Right lobe of liver (tissue), 6 donors: ENCODE results near the gene RRAGD. TPM values are rescaled to one million over a fixed set of nuclear protein-coding genes. Genes with fewer than 3 reads are reported as not detected.

Source experiments
- ATAC-seq, 4 donors: fragments of 200-7000 bp; cut with Tn5 transposase; one replicate each; pipeline ENCODE4 v1.9.1; 2020; ENCODE audit warnings: mild to moderate bottlenecking in 4 of 4, moderate library complexity in 4 of 4
- DNase-seq, 3 donors: peaks; one replicate each; pipeline ENCODE4 v3.0.0-alpha.2; 2020
- H3K27ac ChIP-seq, 3 donors: fragments of 200-600 bp; one replicate each; pipeline ENCODE4 v1.8.0; 2022
- H3K27me3 ChIP-seq, 2 donors: fragments of 200-600 bp; one replicate each; pipeline ENCODE4 v1.8.0; 2022
- H3K36me3 ChIP-seq, 4 donors: fragments of 200-600 bp; sonication (generic) in 1 of 4; one replicate each; pipeline versions ENCODE4 v1.5.1 to v1.8.0; 2017 to 2022; ENCODE audit warnings: control low read depth in 1 of 4
- H3K4me1 ChIP-seq, 4 donors: fragments of 200-600 bp; sonication (generic) in 1 of 4; one replicate each; pipeline versions ENCODE4 v1.5.1 to v1.8.0; 2017 to 2022; ENCODE audit warnings: control low read depth in 1 of 4
- H3K4me3 ChIP-seq, 3 donors: fragments of 200-600 bp; one replicate each; pipeline ENCODE4 v1.8.0; 2022
- H3K9me3 ChIP-seq, 4 donors: fragments of 200-600 bp; sonication (generic) in 1 of 4; one replicate each; pipeline versions ENCODE4 v1.5.1 to v1.8.0; 2017 to 2022; ENCODE audit warnings: control low read depth in 1 of 4
- CTCF ChIP-seq, 4 donors: fragments of 200-600 bp in 3 of 4; fragments of 450-650 bp in 1 of 4; IDR thresholded peaks; one replicate each; pipeline versions ENCODE4 v1.5.1 to v1.8.0; 2016 to 2022; ENCODE audit warnings: antibody characterized with exemption in 4 of 4, mild to moderate bottlenecking in 2 of 4
- POLR2A ChIP-seq: fragments of 450-650 bp; IDR thresholded peaks from one replicate; pipeline ENCODE4 v1.6.1; 2017; ENCODE audit warnings: antibody characterized with exemption, mild to moderate bottlenecking
- WGBS: methylation state at CpG from one replicate; pipeline ENCODE4 v1.1.6; 2018; ENCODE audit warnings: low coverage, low lambda C conversion rate; ENCODE audit not compliant: insufficient coverage; ENCODE audit errors: missing lambda C conversion rate; 5-methylcytosine and 5-hydroxymethylcytosine counted together
- intact Hi-C, 2 donors: fragments of 100-400 bp; cut with DNase I; formaldehyde crosslinking; loops; one replicate each; pipeline versions ENCODE4 v1.11.2 to v1.14.1; 2022
- total RNA-seq, 6 experiments: library from RNA; depleted of rRNA in 2 of 6; stranded (reverse); fragments of >200 nt in 2 of 6; fragmentation: NEBNext Ultra II Directional in 3 of 6; extraction: Animal tissue kit (Norgen Biotek cat#: 25700) in 3 of 6; gene quantifications; one replicate each; pipeline versions ENCODE4 v1.1.0 to v1.2.4, GENCODE V29; 2016 to 2023
- donor health status: DM: no; HTN: yes; CAD: no.
- donor health status: DM: no; HTN: no; CAD: no.
- donor health status: DM: no; HTN: no; CAD: no.
- donor health status: DM: no; HTN: yes; CAD: no.
- donor health status: DM: no; HTN: yes; CAD: no.

RRAGD gene
- total RNA-seq, 6 experiments from 2014 or later = 7.1 to 18.7 (median 12.2) TPM

GRCh38 chr6:89320012-89320559, 92.0 kb downstream of the RRAGD start:
- H3K4me1 ChIP-seq = peaks cover 0 to 6% (median 0%) of the 10 kb centered on the region in 4 donors
- TF ChIP-seq POLR2A (no peak), CTCF (IDR thresholded peaks at IDR 0.05) (no peak)
- ATAC-seq (no peak), DNase-seq (no peak)
- H3K9me3 ChIP-seq = no peaks in the 10 kb centered on the region
- no peak overlapping the region for H3K27ac ChIP-seq
- no peak overlapping the region for H3K4me3 ChIP-seq
- intact Hi-C loops = no loop called here
- no peaks in the 10 kb centered on the region for H3K36me3 ChIP-seq
- no peaks in the 10 kb centered on the region for H3K27me3 ChIP-seq
- 91% methylated on average over 6 of the region's 6 CpGs for WGBS

GRCh38 chr6:89317067-89317466, 95.0 kb downstream of the RRAGD start:
- Histone ChIP-seq H3K36me3 (no peaks in the 10 kb centered on the region), H3K4me1 (no peaks in the 10 kb centered on the region), H3K4me3 (no peak overlapping the region), H3K27me3 (no peaks in the 10 kb centered on the region), H3K9me3 (no peaks in the 10 kb centered on the region), H3K27ac (no peak overlapping the region)
- no peak for TF ChIP-seq POLR2A
- no peak for TF ChIP-seq CTCF (IDR thresholded peaks at IDR 0.05)
- DNase-seq (no peak), ATAC-seq (no peak)
- intact Hi-C loops = no loop called here

GRCh38 chr6:89315249-89315885, 96.7 kb downstream of the RRAGD start, which contains the start of gene GABRR2:
GABRR2 (minus strand) TSS chr6:89315299; CDS start chr6:89315165, 134 bp downstream.
- DNase-seq (no peak), ATAC-seq (no peak)
- H3K9me3 ChIP-seq = no peaks in the 10 kb centered on the region
- H3K27me3 ChIP-seq = no peaks in the 10 kb centered on the region
- H3K36me3 ChIP-seq = no peaks in the 10 kb centered on the region
- intact Hi-C loops = no loop called here
- TF ChIP-seq POLR2A (no peak), CTCF (IDR thresholded peaks at IDR 0.05) (no peak)
- no peak within 1 kb of the TSS for H3K4me3 ChIP-seq
- 98% methylated on average over 6 of the region's 6 CpGs for WGBS
- H3K4me1 ChIP-seq = no peaks in the 10 kb centered on the region
- no peak within 1 kb of the TSS for H3K27ac ChIP-seq

- no peak overlapping the region for H3K27ac ChIP-seq
- H3K9me3 ChIP-seq = no peaks in the 10 kb centered on the region
- intact Hi-C loops = no loop called here
- ATAC-seq (no peak), DNase-seq (no peak)
- no peaks in the 10 kb centered on the region for H3K27me3 ChIP-seq
- H3K36me3 ChIP-seq = no peaks in the 10 kb centered on the region
- H3K4me1 ChIP-seq = no peaks in the 10 kb centered on the region
- WGBS = 94% methylated on average over 7 of the region's 7 CpGs
- no peak for TF ChIP-seq CTCF (IDR thresholded peaks at IDR 0.05)
- no peak for TF ChIP-seq POLR2A
- no peak overlapping the region for H3K4me3 ChIP-seq
Measured at GRCh38 chr6:89314692-89315091, 97.4 kb downstream of the RRAGD start.

Other genes with a start within 250 kb of the RRAGD start
- gene GABRR1, start 194.9 kb downstream of the RRAGD start, total RNA-seq = not detected
- 1 to 10 TPM in 1 of 6 experiments, under 1 TPM in 5; 0.20 to 1.2 (median 0.56) TPM for gene GABRR2, start 97.0 kb downstream of the RRAGD start, total RNA-seq
- 10 to 100 TPM; 14.9 to 22.3 (median 19.7) TPM for gene UBE2J1, start 59.6 kb downstream of the RRAGD start, total RNA-seq
- 10 to 100 TPM in 2 of 6 experiments, 1 to 10 TPM in 4; 5.3 to 14.8 (median 8.3) TPM for gene ANKRD6, start 20.9 kb upstream of the RRAGD start, total RNA-seq
- gene LYRM2, start 226.5 kb upstream of the RRAGD start, total RNA-seq = 10 to 100 TPM; 10.8 to 16.3 (median 12.8) TPM